A549 (cell line): ENCODE measurements around the gene CMPK1. TPM values are rescaled to one million over a fixed set of nuclear protein-coding genes. Genes with fewer than 3 reads are reported as not detected.
A peak's percentile ranks its signal among the peaks of the same experiment; 100 is the strongest.
"Not testable (repeated sequence)": the region's sequence is repeated elsewhere in the genome, so short reads cannot be mapped to it uniquely, and the experiment has no call there.

Source experiments
- ATAC-seq, 2 experiments: fragments of 200-7000 bp in 1 of 2; fragments of >200 bp in 1 of 2; cut with Nextera tagmentation in 1 of 2; cut with Tn5 transposase in 1 of 2; 3 replicates each; pipeline versions ENCODE4 v1.8.0 to v1.9.1; 2018 to 2020; ENCODE audit warnings: mild to moderate bottlenecking in 1 of 2, moderate library complexity in 1 of 2
- CTCF ChIA-PET: fragments of 300-600 bp; sonication (Branson Sonifier 250); formaldehyde crosslinking; extraction: SDS; loops from one replicate; lab custom pipeline; 2021; ENCODE audit warnings: antibody characterized with exemption, inconsistent platforms; lab: Yijun Ruan, JAX
- POLR2A ChIA-PET: fragments of 350-600 bp; formaldehyde crosslinking; extraction: SDS; loops from one replicate; lab custom pipeline; 2021; ENCODE audit warnings: antibody characterized with exemption, inconsistent platforms; lab: Yijun Ruan, JAX
- DNase-seq, 2 experiments: peaks; one replicate each; pipeline versions ENCODE4 v3.0.0 to v3.0.0-alpha.2; 2011 to 2016; ENCODE audit warnings: low read depth in 1 of 2, low spot score in 1 of 2
- FAIRE-seq: peaks from 2 replicates; lab custom pipeline; 2011; peaks lifted over from hg19 to GRCh38; lab: Jason Lieb, UNC
- H3K27ac ChIP-seq, 2 experiments: fragments of >200 bp; sonication (Bioruptor Twin); formaldehyde crosslinking; 3 replicates each; pipeline ENCODE4 v1.5.1; 2016 to 2017
- H3K4me1 ChIP-seq: fragments of >200 bp; sonication (Bioruptor Twin); formaldehyde crosslinking; 3 replicates; pipeline ENCODE4 v1.6.1; 2016
- H3K4me2 ChIP-seq: fragments of >200 bp; sonication (Bioruptor Twin); formaldehyde crosslinking; 3 replicates; pipeline ENCODE4 v1.6.1; 2016
- H3K4me3 ChIP-seq: fragments of >200 bp; sonication (Bioruptor Twin); formaldehyde crosslinking; 3 replicates; pipeline ENCODE4 v1.5.1; 2016
- H3K9me3 ChIP-seq: fragments of >200 bp; sonication (Bioruptor Twin); formaldehyde crosslinking; 3 replicates; pipeline ENCODE4 v1.6.1; 2016
- CEBPB ChIP-seq, 2 experiments: fragments of >200 bp in 1 of 2; sonication (Bioruptor Twin) in 1 of 2; formaldehyde crosslinking in 1 of 2; IDR thresholded peaks; 2 replicates each; pipeline ENCODE4 v1.6.1; 2012 to 2016
- CHD2 ChIP-seq: fragments of 150-350 bp; IDR thresholded peaks from 2 replicates; pipeline ENCODE4 v1.6.1; 2014; ENCODE audit warnings: low read length; ENCODE audit not compliant: partially characterized antibody
- CHD4 ChIP-seq: fragments of 200-600 bp; sonication (generic); IDR thresholded peaks from 2 replicates; pipeline ENCODE4 v1.6.1; 2016; ENCODE audit warnings: antibody characterized with exemption, mild to moderate bottlenecking, borderline replicate concordance
- EP300 ChIP-seq, 2 experiments: fragments of >200 bp; sonication (Bioruptor Twin); formaldehyde crosslinking; IDR thresholded peaks; 2 replicates in 1 of 2; 3 replicates in 1 of 2; pipeline ENCODE4 v1.6.1; 2016 to 2017
- ESRRA ChIP-seq: fragments of 150-350 bp; IDR thresholded peaks from 2 replicates; pipeline ENCODE4 v1.6.1; 2014; ENCODE audit warnings: mild to moderate bottlenecking, low read length, borderline replicate concordance
- FOSL2 ChIP-seq, 2 experiments: fragments of 450-650 bp in 1 of 2; fragments of >200 bp in 1 of 2; sonication (Bioruptor Twin) in 1 of 2; formaldehyde crosslinking; IDR thresholded peaks; 2 replicates each; pipeline versions ENCODE4 v1.5.0 to v1.6.1; 2016 to 2020; ENCODE audit warnings: mild to moderate bottlenecking in 1 of 2, moderate library complexity in 1 of 2
- GATA3 ChIP-seq: IDR thresholded peaks from 2 replicates; pipeline ENCODE4 v1.6.1; 2012; ENCODE audit warnings: borderline replicate concordance
- HOXB5 ChIP-seq: fragments of 250-450 bp; sonication (Bioruptor Pico); IDR thresholded peaks from 2 replicates; pipeline ENCODE4 v1.5.0; 2020; ENCODE audit warnings: mild to moderate bottlenecking, moderate library complexity
- KDM1A ChIP-seq: fragments of 200-600 bp; sonication (generic); IDR thresholded peaks from 2 replicates; pipeline ENCODE4 v1.6.1; 2016; ENCODE audit warnings: low read depth, mild to moderate bottlenecking
- KDM5A ChIP-seq: fragments of 200-600 bp; sonication (generic); IDR thresholded peaks from 2 replicates; pipeline ENCODE4 v1.6.1; 2016; ENCODE audit warnings: antibody characterized with exemption, mild to moderate bottlenecking
- MAFK ChIP-seq: fragments of 450-650 bp; IDR thresholded peaks from 2 replicates; pipeline ENCODE4 v1.6.1; 2014; ENCODE audit not compliant: partially characterized antibody
- MYC ChIP-seq: IDR thresholded peaks from 2 replicates; pipeline ENCODE4 v1.6.1; 2012; ENCODE audit warnings: mild to moderate bottlenecking, inconsistent platforms, low read length, improper control_type of control experiment, borderline replicate concordance
- PHF8 ChIP-seq: fragments of 200-600 bp; sonication (generic); IDR thresholded peaks from 2 replicates; pipeline ENCODE4 v1.6.1; 2016; ENCODE audit warnings: low read depth, mild to moderate bottlenecking, antibody characterized with exemption, moderate library complexity, borderline replicate concordance
- POLR2A ChIP-seq: IDR thresholded peaks from 2 replicates; pipeline ENCODE4 v1.6.1; 2012; ENCODE audit warnings: mild to moderate bottlenecking, low read length
- RFX5 ChIP-seq: fragments of 450-650 bp; IDR thresholded peaks from 2 replicates; pipeline ENCODE4 v1.7.1; 2014; ENCODE audit warnings: antibody characterized with exemption, mild to moderate bottlenecking, moderate library complexity
- ZNF302 ChIP-seq: fragments of 250-450 bp; sonication (Bioruptor Pico); IDR thresholded peaks from 2 replicates; pipeline ENCODE4 v1.9.0; 2021; ENCODE audit warnings: inconsistent platforms, mild to moderate bottlenecking, moderate library complexity
- ZSCAN20 ChIP-seq: fragments of 250-450 bp; sonication (Bioruptor Pico); IDR thresholded peaks from 2 replicates; pipeline ENCODE4 v1.8.0; 2022; ENCODE audit warnings: mild to moderate bottlenecking, moderate library complexity
- WGBS: methylation state at CpG from one replicate; pipeline ENCODE4 v1.1.6; 2017; ENCODE audit errors: missing lambda C conversion rate; 5-methylcytosine and 5-hydroxymethylcytosine counted together
- polyA plus RNA-seq, 4 experiments: library from polyadenylated mRNA; depleted of rRNA in 3 of 4; stranded (reverse); fragments of >200 nt; fragmentation: RNase III in 1 of 4; extraction: RNeasy Plus Mini Kit Qiagen cat#74134 plus additional on column Dnase treatment in 1 of 4; gene quantifications; 2 replicates in 3 of 4; 3 replicates in 1 of 4; pipeline ENCODE4 v1.2.3, GENCODE V29; 2011 to 2017
- TF ChIP-seq, protein P1 (sequence below): fragments of 250-450 bp; sonication (Bioruptor Pico); IDR thresholded peaks from 2 replicates; pipeline ENCODE4 v1.5.0; 2020; ENCODE audit warnings: low read depth, mild to moderate bottlenecking, moderate library complexity
- TF ChIP-seq, protein P2 (sequence below): fragments of 150-350 bp; IDR thresholded peaks from 2 replicates; pipeline ENCODE4 v1.6.1; 2014; ENCODE audit warnings: low read depth, mild to moderate bottlenecking, low read length

CMPK1 gene
- polyA plus RNA-seq, 2 of the 4 experiments (the other 2 are of a cell fraction) = 89.3 to 103 TPM

GRCh38 chr1:47337350-47337749 lies 3.8 kb downstream of the CMPK1 start (continued):
- TF ChIP-seq PHF8 = no peak
- no peak for TF ChIP-seq RFX5
- no peak for TF ChIP-seq ESRRA

GRCh38 chr1:47338249-47339077 lies 4.9 kb downstream of the CMPK1 start:
- DNase-seq = no peak
- Histone ChIP-seq H3K4me1 (peaks cover 20% of the 10 kb centered on the region; the same call in 2 of the 3 replicates), H3K4me2 (peak overlapping the region; percentile 9; the same call in 1 of the 3 replicates), H3K27ac (0 out of 6 replicates have a peak overlapping the region, but pooled peaks of 1 of the 2 experiments have one; percentile 21), H3K9me3 (no peaks in the 10 kb centered on the region), H3K4me3 (no peak overlapping the region)
- TF ChIP-seq, protein P1, sequence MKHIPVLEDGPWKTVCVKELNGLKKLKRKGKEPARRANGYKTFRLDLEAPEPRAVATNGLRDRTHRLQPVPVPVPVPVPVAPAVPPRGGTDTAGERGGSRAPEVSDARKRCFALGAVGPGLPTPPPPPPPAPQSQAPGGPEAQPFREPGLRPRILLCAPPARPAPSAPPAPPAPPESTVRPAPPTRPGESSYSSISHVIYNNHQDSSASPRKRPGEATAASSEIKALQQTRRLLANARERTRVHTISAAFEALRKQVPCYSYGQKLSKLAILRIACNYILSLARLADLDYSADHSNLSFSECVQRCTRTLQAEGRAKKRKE (CRISPR knock-in tag) = no peak
- no peak for TF ChIP-seq CHD2
- TF ChIP-seq CEBPB (IDR thresholded peaks at IDR 0.05) = peak in 1 of 2 experiments; percentile 7; a peak in 1 of 4 replicates
- peak; percentile 59 for TF ChIP-seq MAFK
- no peak for TF ChIP-seq EP300 (IDR thresholded peaks at IDR 0.05)
- POLR2A ChIA-PET = no interaction called here
- CTCF ChIA-PET = interaction anchor here (0.6 to 1.3 kb wide), 4 partner anchors 10 to 120 kb away, joined by 3 to 4 read pairs (median 4); no protein-coding TSS in a partner anchor
- no peak for ATAC-seq
- FAIRE-seq = no peak

GRCh38 chr1:47340227-47340626 lies 6.6 kb downstream of the CMPK1 start:
- H3K27ac ChIP-seq = no peak overlapping the region
- DNase-seq (no peak), ATAC-seq (no peak), FAIRE-seq (no peak)
- H3K4me3 ChIP-seq = no peak overlapping the region
- no peak overlapping the region for H3K4me2 ChIP-seq
- 93% methylated on average over 4 of the region's 4 CpGs for WGBS
- no peak for TF ChIP-seq KDM5A
- TF ChIP-seq ZNF302 (CRISPR knock-in tag) = no peak
- no peak for TF ChIP-seq GATA3
- no peak for TF ChIP-seq ZSCAN20
- TF ChIP-seq HOXB5 (CRISPR knock-in tag) = no peak
- TF ChIP-seq, protein P2, sequence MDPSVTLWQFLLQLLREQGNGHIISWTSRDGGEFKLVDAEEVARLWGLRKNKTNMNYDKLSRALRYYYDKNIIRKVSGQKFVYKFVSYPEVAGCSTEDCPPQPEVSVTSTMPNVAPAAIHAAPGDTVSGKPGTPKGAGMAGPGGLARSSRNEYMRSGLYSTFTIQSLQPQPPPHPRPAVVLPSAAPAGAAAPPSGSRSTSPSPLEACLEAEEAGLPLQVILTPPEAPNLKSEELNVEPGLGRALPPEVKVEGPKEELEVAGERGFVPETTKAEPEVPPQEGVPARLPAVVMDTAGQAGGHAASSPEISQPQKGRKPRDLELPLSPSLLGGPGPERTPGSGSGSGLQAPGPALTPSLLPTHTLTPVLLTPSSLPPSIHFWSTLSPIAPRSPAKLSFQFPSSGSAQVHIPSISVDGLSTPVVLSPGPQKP = no peak
- no peak for TF ChIP-seq MYC
- TF ChIP-seq CHD4 = no peak
- TF ChIP-seq FOSL2 (IDR thresholded peaks at IDR 0.05) = no peak
- no peak for TF ChIP-seq FOSL2 (CRISPR knock-in tag; IDR thresholded peaks at IDR 0.05)
- no peak for TF ChIP-seq KDM1A
- no peak for TF ChIP-seq POLR2A
- CTCF ChIA-PET = no interaction called here
- H3K4me1 ChIP-seq = peaks cover 17% of the 10 kb centered on the region; the same call in 2 of the 3 replicates
- H3K9me3 ChIP-seq = no peaks in the 10 kb centered on the region
- POLR2A ChIA-PET = interaction anchor here (0.6 kb wide), 1 partner anchor 16 kb away, joined by 8 read pairs; no protein-coding TSS in a partner anchor

DNA sequence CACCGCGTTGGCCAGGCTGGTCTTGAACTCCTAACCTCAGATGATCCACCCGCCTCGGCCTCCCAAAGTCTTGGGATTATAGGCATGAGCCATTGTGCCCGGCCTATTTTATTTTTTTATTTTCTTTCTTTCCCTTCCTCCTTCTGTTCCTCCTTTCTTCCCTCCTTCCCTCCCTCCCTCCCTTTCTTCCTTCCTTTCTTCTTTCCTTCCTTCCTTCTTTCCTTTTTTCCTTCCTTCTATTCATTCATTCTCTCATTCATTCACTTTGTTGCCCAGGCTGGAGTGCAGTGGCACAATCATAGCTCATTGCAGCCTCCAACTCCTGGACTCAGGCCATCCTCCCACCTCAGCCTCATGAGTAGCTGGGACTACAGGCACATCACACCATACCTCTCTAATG lies 13.4 kb downstream of the CMPK1 start:
- FAIRE-seq, POLR2A ChIA-PET, CTCF ChIA-PET, H3K4me3 ChIP-seq, ATAC-seq, H3K27ac ChIP-seq, DNase-seq, H3K9me3 ChIP-seq, H3K4me2 ChIP-seq: not testable (repeated sequence)
- peaks cover 13% of the 10 kb centered on the region; the same call in 1 of the 3 replicates for H3K4me1 ChIP-seq
- 99% methylated on average over 5 of the region's 5 CpGs for WGBS
